Activated T-cell treated with anti-CD3 and anti-CD28 coated beads for 1 hour (primary cell): ENCODE data around the gene ITSN2.

Experiments
- DNase-seq: peaks from one replicate; pipeline ENCODE4 v3.0.0-alpha.2; 2020; ENCODE audit warnings: low read depth

The ITSN2 gene

DNA sequence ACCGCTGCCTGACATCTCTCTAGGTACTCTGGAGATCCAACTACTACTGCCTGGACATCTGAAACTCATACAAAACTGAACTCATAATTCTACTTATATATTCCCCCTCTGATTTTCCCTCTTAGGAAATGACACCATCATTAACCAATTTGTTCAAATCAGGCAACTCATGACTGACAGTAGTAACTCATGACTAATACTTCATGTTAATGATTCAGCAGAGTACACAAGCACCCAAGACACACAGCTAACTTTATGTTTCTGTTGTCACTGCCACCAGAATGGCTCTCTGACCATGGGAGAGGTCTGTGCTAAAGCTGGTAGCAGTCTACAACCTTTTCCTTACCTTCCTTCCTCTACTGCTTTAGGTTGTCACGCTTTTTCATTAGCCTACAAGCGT lies 91.1 kb downstream of the ITSN2 start:
- no peak for DNase-seq

GRCh38 chr2:24265212-24265611 lies 95.1 kb downstream of the ITSN2 start:
- DNase-seq = no peak

DNA sequence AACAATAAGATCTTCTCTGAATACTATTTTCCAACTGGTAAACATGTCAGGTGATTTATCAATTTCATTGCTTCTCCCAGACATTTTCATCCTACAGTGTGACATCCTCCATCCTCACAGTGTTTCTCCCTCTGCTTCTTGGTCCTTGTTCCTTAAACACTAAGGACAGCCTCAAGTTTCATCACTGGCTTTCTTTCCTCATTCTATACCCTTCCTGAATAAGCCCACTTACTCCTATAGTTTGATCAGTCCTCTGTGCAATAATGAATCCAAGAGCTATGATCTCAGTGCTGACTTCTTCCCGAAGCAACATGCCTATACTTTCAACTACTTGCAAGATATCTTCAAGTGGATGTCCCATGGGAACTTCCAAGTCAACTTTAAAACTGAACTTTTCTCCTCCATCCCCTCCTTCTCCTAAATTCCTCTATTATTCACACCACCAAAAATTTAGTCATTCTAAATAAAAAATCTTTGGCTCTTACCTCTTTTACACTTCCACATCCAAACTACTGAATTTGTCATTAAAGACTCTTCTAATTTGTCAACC lies 97.8 kb downstream of the ITSN2 start:
- DNase-seq = no peak

DNA sequence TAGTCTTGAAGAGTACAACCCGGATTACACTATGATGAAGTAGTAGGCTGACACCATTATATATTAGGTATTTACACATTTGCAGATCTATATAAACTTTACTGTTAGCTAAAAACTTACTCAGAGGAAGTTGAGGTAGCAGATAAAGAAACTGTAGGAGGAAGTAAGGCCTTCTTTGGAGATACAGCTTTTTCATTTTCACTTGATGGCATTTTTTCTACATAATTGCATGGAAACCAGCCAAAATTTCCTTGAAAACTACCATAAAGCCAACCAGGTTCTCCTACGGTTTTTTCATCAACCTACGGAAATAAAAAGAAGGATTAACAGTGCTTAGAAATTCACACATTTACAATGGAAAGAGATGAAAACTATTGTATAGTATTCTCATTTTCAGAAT lies 98.9 kb downstream of the ITSN2 start:
- no peak for DNase-seq

GRCh38 chr2:24259316-24259715 lies 101.0 kb downstream of the ITSN2 start:
- DNase-seq = no peak

GRCh38 chr2:24258718-24259117 lies 101.6 kb downstream of the ITSN2 start:
- DNase-seq = no peak

DNA sequence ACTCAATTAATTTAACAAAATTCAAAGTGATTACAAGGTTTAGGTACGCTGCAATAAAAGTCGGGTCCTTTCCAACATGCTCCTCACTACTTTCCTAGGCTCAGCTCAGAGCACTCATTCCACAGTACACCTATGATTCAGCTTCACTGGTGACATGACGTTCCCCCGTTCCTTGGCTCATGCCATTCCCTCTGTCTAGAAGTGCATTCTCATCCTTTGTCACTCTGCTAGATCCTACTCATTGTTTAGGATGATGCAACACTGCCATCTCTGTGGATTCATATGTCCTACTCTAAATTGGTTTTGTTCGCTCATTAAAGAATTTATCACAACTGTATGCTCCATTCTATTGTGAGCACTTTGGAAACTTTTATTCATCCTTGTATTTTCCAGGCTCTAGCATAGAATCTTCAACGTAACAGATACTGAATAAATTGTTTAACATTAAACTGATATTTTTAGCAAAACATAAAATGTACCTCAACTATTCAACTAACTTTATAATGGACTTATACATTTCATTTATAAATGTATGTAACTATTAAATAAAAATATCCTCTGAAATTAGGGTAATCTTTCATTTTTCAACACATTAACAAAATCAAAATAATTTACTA lies 106.9 kb downstream of the ITSN2 start:
- no peak for DNase-seq

DNA sequence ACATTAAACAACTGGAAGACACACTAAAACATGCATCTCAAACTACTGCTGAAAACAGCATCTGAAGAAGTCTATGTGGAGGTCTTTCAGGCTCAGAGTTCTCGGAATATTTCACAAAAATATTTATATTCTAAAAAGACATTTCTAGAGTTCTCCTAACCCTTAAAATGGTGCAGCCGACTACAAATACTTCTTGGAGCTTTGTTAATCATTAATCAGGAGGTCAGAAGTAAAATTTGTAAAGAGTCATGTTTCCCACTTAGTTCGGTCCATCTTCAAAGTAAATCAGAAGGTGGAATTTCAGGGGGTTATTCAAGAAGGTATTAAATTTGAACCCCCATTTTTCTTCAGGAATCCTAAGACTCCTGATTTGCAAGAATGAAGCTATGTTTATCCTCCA lies 112.7 kb downstream of the ITSN2 start:
- no peak for DNase-seq

DNA sequence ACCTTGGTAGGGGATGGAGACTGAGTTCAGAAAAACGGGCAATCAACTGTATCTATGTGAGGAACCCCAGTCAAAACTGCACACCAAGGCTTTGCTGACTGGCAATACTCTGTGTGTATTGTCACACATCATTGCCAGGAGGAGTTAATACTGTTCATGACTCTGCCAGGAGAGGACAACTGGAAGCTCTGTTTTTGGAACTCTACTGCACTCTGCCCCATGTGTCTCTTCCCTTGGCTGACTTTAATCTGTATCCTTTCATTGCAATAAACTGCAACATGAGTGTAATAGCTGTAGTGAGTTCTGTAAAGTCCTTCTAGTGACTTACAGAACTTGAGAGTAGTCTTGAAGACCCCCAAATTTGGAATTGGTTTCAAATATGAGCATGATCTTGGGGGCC lies 113.2 kb downstream of the ITSN2 start:
- DNase-seq = no peak

DNA sequence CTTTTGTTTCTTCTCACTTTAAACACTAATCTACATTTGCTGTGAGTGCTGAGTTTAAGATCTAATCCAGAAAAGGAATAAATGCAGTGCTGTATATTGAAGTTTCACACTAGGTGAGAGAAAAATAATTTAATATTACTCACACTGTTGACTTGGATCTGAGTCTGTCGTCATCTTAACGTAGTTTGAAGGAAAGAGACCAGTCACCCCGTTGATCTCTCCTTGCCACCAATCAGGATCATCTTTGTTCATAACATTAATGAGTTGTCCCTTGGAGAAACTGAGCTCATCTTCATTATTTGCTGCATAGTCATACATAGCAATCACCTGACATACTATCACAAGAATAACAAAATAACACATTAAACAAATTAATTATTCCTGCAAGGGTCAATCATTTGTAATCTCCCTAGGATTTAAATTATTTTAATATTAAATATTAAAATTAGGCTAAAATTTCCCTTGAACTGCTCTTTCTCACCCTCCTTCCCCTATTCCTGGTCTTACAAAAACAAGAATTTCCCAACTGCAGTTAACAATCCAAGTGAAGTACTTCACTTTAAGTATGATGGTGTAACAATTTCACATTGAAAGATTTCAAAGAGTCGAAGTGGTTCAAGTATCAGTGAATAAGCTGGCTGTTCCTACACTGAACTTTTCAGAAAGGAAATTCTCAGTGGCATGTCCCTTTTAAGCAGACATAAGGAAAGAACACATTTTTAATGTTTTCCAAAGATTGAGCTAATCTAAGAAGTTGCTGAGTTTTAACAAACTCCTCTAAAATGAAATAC lies 114.2 kb downstream of the ITSN2 start:
- no peak for DNase-seq

- DNase-seq = no peak
Measured at GRCh38 chr2:24241528-24241927, 118.8 kb downstream of the ITSN2 start.

GRCh38 chr2:24239553-24239952 lies 120.8 kb downstream of the ITSN2 start:
- DNase-seq = no peak

- no peak for DNase-seq
Measured at GRCh38 chr2:24238158-24238557, 122.2 kb downstream of the ITSN2 start.

GRCh38 chr2:24237313-24237712 lies 123.0 kb downstream of the ITSN2 start:
- DNase-seq = no peak

- no peak for DNase-seq
Measured at GRCh38 chr2:24233321-24233720, 127.0 kb downstream of the ITSN2 start.

DNA sequence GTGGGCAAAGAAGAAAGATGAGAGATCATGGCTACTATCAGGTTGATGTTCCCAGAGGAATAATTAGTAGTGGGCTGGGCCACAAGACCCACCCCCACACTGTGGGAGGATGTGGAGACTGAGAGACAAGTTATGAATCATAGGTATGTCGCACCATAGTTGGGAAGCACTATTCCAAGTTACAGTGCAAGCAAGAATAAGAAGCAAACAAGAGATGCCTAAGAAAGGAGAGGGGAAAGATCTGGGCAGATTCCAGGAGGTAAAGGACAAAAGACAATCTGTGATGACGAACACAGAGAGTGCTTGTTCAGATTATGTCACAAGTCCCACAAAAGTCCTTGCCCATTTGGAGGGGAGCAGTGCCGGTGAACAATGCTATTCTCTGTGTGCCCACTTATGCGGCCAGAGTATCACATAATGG lies 128.9 kb downstream of the ITSN2 start:
- no peak for DNase-seq

DNA sequence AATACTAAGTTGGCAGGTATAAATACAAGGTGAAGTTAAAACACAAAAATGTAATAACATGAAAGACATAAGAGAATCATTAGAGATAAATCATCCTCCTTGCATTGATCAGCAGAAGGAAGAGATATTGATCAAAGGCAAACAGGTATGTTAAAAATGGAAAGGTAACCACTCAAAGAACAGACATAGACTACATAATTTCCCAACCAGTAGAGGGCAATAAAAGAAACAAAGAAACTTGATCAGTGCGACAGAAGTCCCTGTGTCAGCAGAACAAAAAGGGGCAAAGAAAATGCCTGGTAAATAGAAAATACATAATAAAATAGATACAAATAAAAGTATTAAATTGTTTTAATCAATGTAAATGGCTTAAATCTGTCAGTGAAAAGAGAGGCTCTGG lies 131.9 kb downstream of the ITSN2 start:
- DNase-seq = no peak

DNA sequence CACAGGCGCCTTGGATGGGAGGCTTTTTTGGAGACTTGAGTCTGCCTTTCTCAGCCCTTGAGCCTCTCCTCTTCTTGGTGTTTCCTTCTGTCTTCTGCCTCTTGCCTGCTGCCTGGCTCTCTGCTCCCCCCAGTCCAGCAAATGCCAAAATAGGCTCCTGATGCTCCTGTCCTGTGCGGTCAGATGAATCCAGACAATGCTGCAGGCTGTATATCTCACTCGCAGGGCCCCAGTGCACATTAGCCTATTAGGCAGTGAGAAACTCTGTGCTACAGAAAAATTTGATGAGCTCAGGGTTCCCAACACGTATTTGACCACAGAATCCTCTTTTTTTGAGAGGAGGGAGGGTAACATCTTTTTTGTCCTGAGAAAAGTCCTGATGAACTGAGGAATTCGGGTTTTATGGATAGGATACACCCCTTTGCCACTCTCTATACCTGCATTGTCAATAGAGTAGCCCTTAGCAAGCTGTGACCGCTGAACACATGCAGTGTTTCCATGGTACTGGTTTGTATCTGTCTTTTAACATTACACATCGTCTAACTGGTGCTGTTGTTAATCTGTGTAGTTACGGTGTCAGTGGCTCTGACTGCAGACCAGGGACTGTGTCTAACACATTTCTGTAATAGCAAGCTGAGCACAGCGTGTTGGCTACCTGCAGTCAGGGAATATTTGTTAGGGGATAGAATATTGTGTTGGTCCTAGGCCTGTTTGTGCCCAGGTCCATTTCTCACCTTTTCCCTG lies 134.7 kb downstream of the ITSN2 start:
- no peak for DNase-seq

- DNase-seq = no peak
Measured at GRCh38 chr2:24222946-24223345, 137.4 kb downstream of the ITSN2 start.

- DNase-seq = no peak
Measured at GRCh38 chr2:24221343-24222050, 138.8 kb downstream of the ITSN2 start.

DNA sequence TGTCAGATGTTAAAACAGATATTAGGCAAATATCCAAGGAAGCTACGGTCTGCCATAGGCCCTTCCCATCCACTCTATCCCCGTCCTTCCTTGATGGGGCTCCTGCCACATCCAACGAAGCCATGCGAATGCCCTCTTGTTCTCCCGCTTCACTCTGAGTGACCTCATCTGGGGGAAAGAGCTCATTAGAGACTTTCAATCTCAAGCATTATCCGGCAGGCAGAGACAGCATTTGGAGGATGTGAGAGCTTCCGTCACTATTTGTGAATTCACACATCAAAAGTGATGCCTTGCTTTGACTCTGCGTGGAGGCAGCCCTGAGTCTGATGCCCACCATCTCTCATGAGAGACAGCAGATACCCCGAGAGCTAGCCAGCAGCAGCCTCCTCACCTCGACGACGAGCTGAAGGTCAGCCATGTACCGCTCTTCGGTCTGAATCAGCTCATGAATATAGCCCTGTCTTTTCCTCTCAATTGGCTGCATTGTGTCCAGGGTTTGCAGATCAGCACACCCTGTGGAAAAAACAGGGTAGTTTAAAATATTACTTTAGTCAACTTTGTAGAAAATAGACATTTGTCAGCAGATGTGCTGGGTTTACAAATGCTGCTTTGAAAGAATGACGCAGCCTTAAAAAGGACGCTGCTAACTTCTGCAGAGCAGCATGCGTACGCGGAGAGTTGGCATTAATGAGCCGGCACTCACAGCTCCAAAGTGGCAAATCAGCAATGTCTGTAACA lies 139.6 kb downstream of the ITSN2 start:
- no peak for DNase-seq

- DNase-seq = no peak
Measured at GRCh38 chr2:24214880-24215279, 145.5 kb downstream of the ITSN2 start.
